Stomach smooth muscle (tissue), 2 donors: ENCODE results near the gene ARSJ.

Experiments
- H3K27ac ChIP-seq: one replicate; pipeline ENCODE4 v1.7.0; 2013; ENCODE audit warnings: mild to moderate bottlenecking, low read length, inconsistent platforms
- H3K27me3 ChIP-seq, 2 donors: one replicate each; pipeline ENCODE4 v1.7.0; 2013; ENCODE audit warnings: low read length in 2 of 2; ENCODE audit not compliant: insufficient read depth in 2 of 2, control insufficient read depth in 1 of 2
- H3K36me3 ChIP-seq, 2 donors: one replicate each; pipeline ENCODE4 v1.7.0; 2013; ENCODE audit warnings: low read length in 2 of 2; ENCODE audit not compliant: control insufficient read depth in 2 of 2, insufficient read depth in 2 of 2
- H3K4me1 ChIP-seq: one replicate; pipeline ENCODE4 v1.7.0; 2013; ENCODE audit warnings: low read length; ENCODE audit not compliant: control insufficient read depth, insufficient read depth
- H3K4me3 ChIP-seq, 2 donors: one replicate each; pipeline ENCODE4 v1.7.0; 2013; ENCODE audit warnings: low read length in 2 of 2
- H3K9ac ChIP-seq, 2 donors: one replicate each; pipeline ENCODE4 v1.7.0; 2013; ENCODE audit warnings: low read length in 2 of 2, mild to moderate bottlenecking in 1 of 2
- H3K9me3 ChIP-seq, 2 donors: one replicate each; pipeline ENCODE4 v1.7.0; 2013; ENCODE audit warnings: low read length in 2 of 2; ENCODE audit not compliant: control insufficient read depth in 2 of 2
- donor health status: healthy.
- donor health status: Pancreatic carcinoma.

Gene ARSJ

GRCh38 chr4:113878668-113879067, 100.8 kb downstream of the ARSJ start:
- Histone ChIP-seq H3K9me3 (no peaks in the 10 kb centered on the region), H3K4me1 (no peaks in the 10 kb centered on the region), H3K27ac (no peak overlapping the region), H3K9ac (no peak overlapping the region), H3K4me3 (no peak overlapping the region), H3K27me3 (no peaks in the 10 kb centered on the region), H3K36me3 (no peaks in the 10 kb centered on the region)

GRCh38 chr4:113874480-113874879, 105.0 kb downstream of the ARSJ start:
- Histone ChIP-seq H3K9me3 (no peaks in the 10 kb centered on the region), H3K4me3 (no peak overlapping the region), H3K4me1 (no peaks in the 10 kb centered on the region), H3K27ac (no peak overlapping the region), H3K27me3 (no peaks in the 10 kb centered on the region), H3K36me3 (no peaks in the 10 kb centered on the region), H3K9ac (no peak overlapping the region)

DNA sequence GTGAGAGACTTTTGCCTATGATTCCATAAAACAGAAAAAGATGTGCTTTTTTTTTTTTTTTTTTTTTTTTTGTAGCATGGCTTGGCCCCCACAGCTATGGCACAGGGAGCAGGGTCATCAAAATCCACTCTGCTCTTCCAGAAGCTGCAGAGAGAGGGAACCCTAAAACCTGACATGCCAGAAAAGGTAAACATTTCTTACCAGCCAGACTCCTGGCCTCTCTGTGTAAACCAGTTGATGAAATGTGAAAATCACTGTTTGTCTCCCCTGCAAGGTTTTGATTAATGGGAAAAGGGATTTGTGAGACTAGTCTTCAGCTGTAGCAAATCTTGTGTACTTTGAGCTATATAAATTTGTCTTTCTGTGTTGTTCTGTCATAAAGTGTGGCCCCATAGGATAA, 105.9 kb downstream of the ARSJ start:
- Histone ChIP-seq H3K27me3 (no peaks in the 10 kb centered on the region), H3K9me3 (no peaks in the 10 kb centered on the region), H3K36me3 (no peaks in the 10 kb centered on the region), H3K4me3 (no peak overlapping the region), H3K27ac (no peak overlapping the region), H3K9ac (no peak overlapping the region), H3K4me1 (no peaks in the 10 kb centered on the region)

- H3K27me3 ChIP-seq = no peaks in the 10 kb centered on the region
- no peak overlapping the region for H3K9ac ChIP-seq
- H3K4me3 ChIP-seq = no peak overlapping the region
- no peaks in the 10 kb centered on the region for H3K9me3 ChIP-seq
- H3K27ac ChIP-seq = no peak overlapping the region
- H3K4me1 ChIP-seq = no peaks in the 10 kb centered on the region
- no peaks in the 10 kb centered on the region for H3K36me3 ChIP-seq
Measured at GRCh38 chr4:113872426-113873260, 106.8 kb downstream of the ARSJ start.

DNA sequence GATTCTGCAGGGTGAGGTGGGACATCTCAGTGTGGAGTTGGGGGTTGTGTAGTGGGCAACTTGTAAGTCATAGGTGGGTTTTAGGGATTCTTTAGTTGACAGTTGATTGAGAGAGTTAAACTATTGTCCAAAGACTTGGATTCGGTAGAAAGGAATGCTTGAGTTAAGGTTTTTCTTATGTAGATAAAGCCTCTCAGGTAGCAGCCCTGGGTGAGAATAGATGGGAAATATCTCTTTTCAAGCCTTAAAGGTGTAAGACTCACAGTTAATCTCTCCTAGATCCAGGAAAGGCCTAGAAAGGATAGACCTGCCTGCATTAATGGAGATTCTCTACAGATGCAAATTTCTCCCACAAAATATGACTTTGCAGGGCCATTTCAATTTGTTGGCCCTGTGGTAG, 108.4 kb downstream of the ARSJ start:
- H3K27ac ChIP-seq = no peak overlapping the region
- no peaks in the 10 kb centered on the region for H3K27me3 ChIP-seq
- no peak overlapping the region for H3K9ac ChIP-seq
- no peaks in the 10 kb centered on the region for H3K4me1 ChIP-seq
- no peak overlapping the region for H3K4me3 ChIP-seq
- no peaks in the 10 kb centered on the region for H3K36me3 ChIP-seq
- no peaks in the 10 kb centered on the region for H3K9me3 ChIP-seq

- no peak overlapping the region for H3K27ac ChIP-seq
- no peaks in the 10 kb centered on the region for H3K27me3 ChIP-seq
- no peak overlapping the region for H3K9ac ChIP-seq
- no peaks in the 10 kb centered on the region for H3K36me3 ChIP-seq
- no peaks in the 10 kb centered on the region for H3K4me1 ChIP-seq
- H3K4me3 ChIP-seq = no peak overlapping the region
- H3K9me3 ChIP-seq = no peaks in the 10 kb centered on the region
Measured at GRCh38 chr4:113869743-113870375, 109.6 kb downstream of the ARSJ start.

DNA sequence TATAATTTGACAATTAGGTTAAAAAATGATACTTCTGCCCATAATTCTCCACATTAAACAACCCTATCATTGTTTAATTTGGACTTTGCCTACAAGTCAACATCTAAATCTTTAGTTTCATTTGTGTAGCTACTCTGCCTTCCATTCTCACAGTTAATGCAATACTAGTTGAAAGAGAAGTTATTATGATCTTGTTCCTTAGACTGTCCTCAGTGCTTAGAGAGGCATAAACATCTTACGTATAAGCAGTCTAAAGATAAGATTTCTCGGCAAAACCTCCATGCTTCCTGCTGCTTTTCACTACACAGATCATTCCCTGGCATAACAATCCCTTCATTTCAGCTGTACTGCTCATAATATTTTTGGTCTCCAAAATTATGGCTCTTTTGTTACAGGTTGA, 112.8 kb downstream of the ARSJ start:
- Histone ChIP-seq H3K9ac (no peak overlapping the region), H3K4me3 (no peak overlapping the region), H3K4me1 (no peaks in the 10 kb centered on the region), H3K9me3 (no peaks in the 10 kb centered on the region), H3K36me3 (no peaks in the 10 kb centered on the region), H3K27me3 (no peaks in the 10 kb centered on the region), H3K27ac (no peak overlapping the region)

- Histone ChIP-seq H3K9ac (no peak overlapping the region), H3K4me3 (no peak overlapping the region), H3K9me3 (no peaks in the 10 kb centered on the region), H3K36me3 (no peaks in the 10 kb centered on the region), H3K27me3 (no peaks in the 10 kb centered on the region), H3K4me1 (no peaks in the 10 kb centered on the region), H3K27ac (no peak overlapping the region)
Measured at GRCh38 chr4:113858924-113859323, 120.5 kb downstream of the ARSJ start.

DNA sequence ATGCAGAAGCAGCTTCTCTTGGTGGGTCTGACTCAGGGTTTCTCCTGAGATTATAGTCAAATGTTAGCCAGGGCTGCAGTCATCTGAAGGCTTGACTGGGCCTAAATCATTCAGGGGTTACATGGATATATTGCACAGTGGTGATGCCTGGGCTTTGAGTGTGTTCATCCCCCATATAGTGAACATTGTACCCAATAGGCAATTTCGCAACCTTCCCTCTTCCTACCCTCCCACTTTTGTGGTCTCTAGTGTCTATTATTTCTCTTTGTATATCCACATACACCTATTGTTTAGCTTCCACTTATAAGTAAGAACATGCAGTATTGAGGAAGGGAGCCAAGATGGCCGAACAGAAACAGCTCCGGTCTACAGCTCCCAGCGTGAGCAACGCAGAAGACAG, 127.6 kb downstream of the ARSJ start:
- H3K9me3 ChIP-seq = no peaks in the 10 kb centered on the region
- H3K36me3 ChIP-seq = no peaks in the 10 kb centered on the region
- no peak overlapping the region for H3K9ac ChIP-seq
- H3K4me1 ChIP-seq = peaks cover 3% of the 10 kb centered on the region
- H3K4me3 ChIP-seq = no peak overlapping the region
- no peaks in the 10 kb centered on the region for H3K27me3 ChIP-seq
- no peak overlapping the region for H3K27ac ChIP-seq
